ACC112 (cell line): Measurements from ENCODE around the gene CUEDC1.
"Not testable (repeated sequence)": the region's sequence is repeated elsewhere in the genome, so short reads cannot be mapped to it uniquely, and the experiment has no call there.

Source experiments
- H2AFZ ChIP-seq: fragments of 200-600 bp; sonication (generic); one replicate; pipeline ENCODE4 v1.6.0; 2017; ENCODE audit warnings: antibody characterized with exemption, low read length; ENCODE audit not compliant: unreplicated experiment
- H3K27ac ChIP-seq: fragments of 200-600 bp; sonication (generic); 2 replicates; pipeline ENCODE4 v1.5.1; 2014; ENCODE audit warnings: low read depth, mild to moderate bottlenecking, antibody characterized with exemption, low read length, moderate library complexity
- H3K27me3 ChIP-seq: fragments of 200-600 bp; sonication (generic); 2 replicates; pipeline ENCODE4 v1.6.1; 2014; ENCODE audit warnings: mild to moderate bottlenecking, antibody characterized with exemption, low read length, moderate library complexity, mixed read lengths; ENCODE audit not compliant: insufficient read depth
- H3K36me3 ChIP-seq: fragments of 200-600 bp; sonication (generic); 2 replicates; pipeline ENCODE4 v1.6.1; 2016; ENCODE audit warnings: mild to moderate bottlenecking, antibody characterized with exemption, low read length, moderate library complexity, mixed read lengths; ENCODE audit not compliant: insufficient read depth
- H3K4me1 ChIP-seq: fragments of 200-600 bp; sonication (generic); one replicate; pipeline ENCODE4 v1.6.1; 2016; ENCODE audit warnings: low read length, mixed read lengths; ENCODE audit not compliant: insufficient read depth, unreplicated experiment, control insufficient read depth
- H3K4me3 ChIP-seq: fragments of 200-600 bp; sonication (generic); 2 replicates; pipeline ENCODE4 v1.5.1; 2014; ENCODE audit warnings: mild to moderate bottlenecking, low read depth, low read length
- H3K79me2 ChIP-seq: fragments of 200-600 bp; sonication (generic); one replicate; pipeline ENCODE4 v1.6.0; 2016; ENCODE audit warnings: low read length; ENCODE audit not compliant: control insufficient read depth, unreplicated experiment, insufficient read depth

CUEDC1 gene

DNA sequence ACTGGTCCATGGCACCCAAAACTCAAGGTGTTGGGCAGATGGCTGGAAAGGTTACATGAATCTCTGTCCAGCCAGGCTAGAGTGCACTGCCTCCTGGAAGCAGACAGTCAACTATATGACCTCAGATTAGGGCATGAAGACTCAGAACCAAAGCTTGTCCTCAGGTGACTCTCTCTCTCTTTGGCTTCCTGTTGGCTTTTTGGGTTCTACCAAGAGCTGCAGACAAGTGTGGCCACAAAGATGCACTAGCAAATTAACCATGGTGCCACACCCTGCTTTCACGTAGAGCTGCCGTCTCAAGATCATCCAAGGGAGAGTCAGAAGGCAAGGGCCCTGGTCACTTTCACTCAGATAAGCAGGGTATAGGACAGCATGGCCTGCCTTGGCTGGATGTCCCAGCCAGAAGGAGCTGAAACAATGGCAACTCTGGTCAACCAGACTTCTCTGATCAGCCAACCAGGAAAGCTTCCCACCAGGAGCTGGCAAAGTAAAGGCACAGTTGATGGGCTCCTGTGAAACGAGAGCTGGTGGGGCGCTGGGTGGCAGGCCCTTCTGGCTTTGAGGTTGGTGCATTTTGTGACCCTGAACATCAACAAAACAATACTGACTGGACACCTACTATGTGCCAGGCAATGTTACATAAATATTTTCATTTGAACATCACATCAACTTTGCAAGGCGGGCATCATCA is 31.9 kb downstream of the CUEDC1 start:
- H3K4me3 ChIP-seq = no peak overlapping the region
- H3K36me3 ChIP-seq = peaks cover 3% of the 10 kb centered on the region; the same call in 1 of the 2 replicates
- H2AFZ ChIP-seq = no peak overlapping the region
- peaks cover 17% of the 10 kb centered on the region for H3K4me1 ChIP-seq
- H3K27me3 ChIP-seq = no peaks in the 10 kb centered on the region
- peaks cover 42% of the 10 kb centered on the region for H3K79me2 ChIP-seq
- no peak overlapping the region for H3K27ac ChIP-seq

DNA sequence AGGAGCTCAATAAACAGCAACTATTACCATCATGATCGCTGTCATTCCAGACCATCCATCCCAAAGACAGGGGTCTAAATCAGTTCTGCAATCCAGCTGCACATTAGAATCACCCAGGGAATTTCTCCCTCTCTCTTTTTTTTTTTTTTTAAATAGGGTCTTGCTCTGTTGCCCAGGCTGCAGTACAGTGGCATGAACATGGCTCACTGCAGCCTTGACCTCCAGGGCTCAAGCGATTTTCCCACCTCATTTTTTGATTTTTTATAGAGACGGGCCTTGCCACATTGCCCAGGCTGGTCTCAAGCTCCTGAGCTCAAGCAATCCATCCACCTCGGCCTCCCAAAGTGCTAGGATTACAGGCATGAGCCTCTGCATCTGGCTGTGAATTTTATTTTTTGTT is 32.5 kb downstream of the CUEDC1 start:
- not testable (repeated sequence) for H3K4me3 ChIP-seq, H2AFZ ChIP-seq, H3K27ac ChIP-seq, H3K36me3 ChIP-seq, H3K27me3 ChIP-seq
- peaks cover 20% of the 10 kb centered on the region for H3K4me1 ChIP-seq
- H3K79me2 ChIP-seq = peaks cover 40% of the 10 kb centered on the region

DNA sequence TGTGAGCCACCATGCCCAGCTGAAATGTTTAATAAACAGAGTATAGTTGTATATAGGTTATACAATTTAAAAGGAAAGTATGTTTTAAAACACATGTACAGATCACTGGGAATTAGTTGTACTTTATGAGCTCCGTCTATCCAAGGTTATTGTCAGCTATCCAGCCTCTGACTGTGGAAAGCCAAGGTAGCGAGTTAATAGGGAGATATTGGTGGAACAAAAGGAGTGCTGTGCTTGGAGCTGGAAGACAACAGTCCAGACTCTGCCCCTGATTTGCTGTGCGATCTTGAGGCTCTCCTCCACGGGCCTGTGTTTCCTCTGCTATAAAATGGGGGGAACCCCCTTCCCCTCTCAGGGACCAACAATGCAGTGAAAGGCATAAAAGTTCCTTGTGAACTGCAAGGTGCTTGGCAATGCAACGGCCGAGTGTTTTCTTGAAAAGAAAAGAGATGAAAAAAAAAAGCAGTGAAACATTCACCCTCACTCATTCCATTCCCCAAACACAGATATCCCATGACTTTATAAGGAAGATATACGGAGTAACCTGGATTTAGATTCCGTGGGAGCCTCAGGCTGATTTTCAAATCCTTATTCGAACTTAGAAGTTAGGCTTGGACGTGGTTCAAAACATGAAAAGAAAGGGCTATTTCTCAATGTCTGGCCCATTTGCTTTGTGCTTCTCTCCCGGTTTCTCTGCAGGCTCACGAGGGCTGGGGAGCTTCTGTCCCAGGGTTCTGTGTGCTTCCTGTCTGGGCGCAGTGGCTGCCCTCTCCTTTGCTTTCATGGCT is 34.1 kb downstream of the CUEDC1 start:
- peaks cover 15% of the 10 kb centered on the region for H3K4me1 ChIP-seq
- no peak overlapping the region for H3K4me3 ChIP-seq
- H3K79me2 ChIP-seq = peaks cover 51% of the 10 kb centered on the region
- H3K36me3 ChIP-seq = peaks cover 3% of the 10 kb centered on the region; the same call in 1 of the 2 replicates
- H3K27ac ChIP-seq = no peak overlapping the region
- H3K27me3 ChIP-seq = no peaks in the 10 kb centered on the region
- no peak overlapping the region for H2AFZ ChIP-seq

DNA sequence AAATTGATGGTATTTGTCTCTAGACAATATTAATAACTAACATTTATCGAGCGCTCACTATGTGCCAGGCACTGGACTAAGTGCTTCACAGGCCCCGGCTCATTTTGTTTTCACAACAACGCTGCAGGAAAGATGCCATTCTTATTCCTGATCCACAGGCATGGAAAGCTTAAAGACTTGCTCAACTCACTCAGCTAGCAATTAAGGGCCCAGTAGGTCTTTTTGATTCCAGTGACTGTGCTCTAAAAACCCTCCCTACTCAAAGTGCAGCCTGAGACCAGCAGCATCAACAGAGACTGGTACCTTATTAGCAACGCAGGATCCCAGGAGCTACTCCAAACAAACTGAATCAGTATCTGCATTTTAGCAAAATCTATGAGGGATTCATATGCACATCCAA is 35.3 kb downstream of the CUEDC1 start:
- no peak overlapping the region for H3K4me3 ChIP-seq
- no peak overlapping the region for H2AFZ ChIP-seq
- H3K4me1 ChIP-seq = peaks cover 26% of the 10 kb centered on the region
- H3K36me3 ChIP-seq = peaks cover 3% of the 10 kb centered on the region; the same call in 1 of the 2 replicates
- peaks cover 51% of the 10 kb centered on the region for H3K79me2 ChIP-seq
- H3K27ac ChIP-seq = no peak overlapping the region
- H3K27me3 ChIP-seq = no peaks in the 10 kb centered on the region

DNA sequence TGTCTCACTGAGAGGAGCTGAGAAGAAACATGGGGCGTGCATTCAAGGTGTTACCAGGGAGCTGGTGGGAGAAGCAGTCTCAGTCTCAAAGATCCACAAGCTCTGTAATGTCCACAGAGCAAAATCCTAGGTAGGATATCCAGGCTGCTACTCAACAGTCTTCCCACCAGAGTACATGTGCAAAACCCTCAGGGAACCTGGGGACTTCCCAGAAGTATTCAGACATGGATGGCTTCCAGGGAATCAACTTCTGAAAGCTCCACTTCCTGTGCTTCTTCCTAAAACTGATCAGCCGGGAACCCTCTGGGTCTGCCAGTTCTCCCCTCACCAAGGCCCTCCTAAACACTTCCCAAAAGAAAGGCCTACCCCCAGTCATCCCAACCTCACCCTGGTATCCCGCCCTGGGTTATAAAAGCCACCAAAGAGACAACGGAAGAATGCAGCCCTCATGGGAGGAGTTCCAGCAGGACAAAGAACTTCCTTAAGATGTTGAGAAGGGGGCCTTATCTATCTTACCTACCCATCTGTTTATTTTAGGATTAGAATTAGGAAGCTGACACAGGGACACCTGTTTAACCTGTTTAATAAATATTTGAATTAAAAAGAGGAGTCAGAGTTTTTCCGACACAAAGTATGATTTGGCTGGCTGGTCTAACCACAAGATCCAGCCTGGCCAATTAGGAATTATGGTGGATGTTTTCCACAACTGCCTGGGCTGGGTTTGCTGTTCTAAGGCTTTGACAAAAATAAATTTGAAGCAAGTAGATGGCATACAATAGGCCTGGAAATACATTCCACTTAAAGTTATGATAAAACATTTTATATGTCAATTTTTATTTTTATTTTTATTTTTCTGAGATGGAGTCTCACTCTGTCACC is 37.0 kb downstream of the CUEDC1 start:
- Histone ChIP-seq H3K4me3 (no peak overlapping the region), H2AFZ (no peak overlapping the region), H3K27ac (peak overlapping the region; percentile 60), H3K27me3 (no peaks in the 10 kb centered on the region), H3K79me2 (peaks cover 52% of the 10 kb centered on the region), H3K4me1 (peaks cover 43% of the 10 kb centered on the region), H3K36me3 (no peaks in the 10 kb centered on the region)

DNA sequence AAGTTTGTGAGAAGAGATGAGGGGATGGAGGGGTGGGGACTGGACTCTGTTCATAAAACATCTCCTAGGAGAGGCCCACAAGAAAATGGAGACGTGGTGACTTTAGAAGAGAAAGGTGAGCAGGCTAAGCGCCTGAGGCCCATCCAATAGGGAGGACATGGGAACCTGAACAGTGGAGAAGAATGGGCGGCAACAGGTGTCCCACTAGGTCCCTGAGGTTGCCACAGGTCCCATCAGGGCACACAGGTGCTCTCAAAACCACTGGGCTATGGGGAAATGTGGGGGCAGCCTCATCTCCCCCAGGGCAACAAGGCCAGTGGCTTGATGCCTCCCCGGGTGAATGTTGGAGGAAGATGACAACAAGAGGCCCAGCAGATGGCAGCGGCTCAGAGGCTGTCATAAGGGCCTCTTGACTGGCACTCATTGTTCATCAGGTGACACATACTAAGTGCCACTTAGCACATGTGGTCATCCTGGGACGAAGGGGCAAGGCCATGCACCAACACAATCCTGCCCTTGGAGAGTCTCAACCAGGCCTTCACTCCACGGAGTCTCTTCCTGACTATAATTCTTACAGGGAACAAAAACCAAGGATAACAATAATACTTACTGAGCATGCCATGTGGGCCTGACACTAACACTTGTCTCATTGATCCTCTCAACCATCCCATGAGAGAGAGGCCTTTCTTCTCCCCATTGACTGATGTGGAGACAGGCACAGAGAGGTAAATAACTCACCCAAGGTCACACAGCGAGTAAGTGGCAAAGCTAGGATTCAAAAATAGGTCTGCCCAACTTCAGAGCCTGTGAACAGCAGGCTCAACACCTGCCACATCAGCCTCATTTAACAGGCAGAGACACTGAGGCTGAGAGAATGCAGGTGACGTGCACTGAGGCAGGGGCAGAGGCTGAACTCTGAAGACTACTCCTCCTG is 38.0 kb downstream of the CUEDC1 start:
- Histone ChIP-seq H3K27ac (peak overlapping the region; percentile 60; the same call in 1 of the 2 replicates), H3K4me3 (no peak overlapping the region), H2AFZ (no peak overlapping the region), H3K4me1 (peaks cover 46% of the 10 kb centered on the region), H3K79me2 (peaks cover 48% of the 10 kb centered on the region), H3K27me3 (no peaks in the 10 kb centered on the region), H3K36me3 (no peaks in the 10 kb centered on the region)

DNA sequence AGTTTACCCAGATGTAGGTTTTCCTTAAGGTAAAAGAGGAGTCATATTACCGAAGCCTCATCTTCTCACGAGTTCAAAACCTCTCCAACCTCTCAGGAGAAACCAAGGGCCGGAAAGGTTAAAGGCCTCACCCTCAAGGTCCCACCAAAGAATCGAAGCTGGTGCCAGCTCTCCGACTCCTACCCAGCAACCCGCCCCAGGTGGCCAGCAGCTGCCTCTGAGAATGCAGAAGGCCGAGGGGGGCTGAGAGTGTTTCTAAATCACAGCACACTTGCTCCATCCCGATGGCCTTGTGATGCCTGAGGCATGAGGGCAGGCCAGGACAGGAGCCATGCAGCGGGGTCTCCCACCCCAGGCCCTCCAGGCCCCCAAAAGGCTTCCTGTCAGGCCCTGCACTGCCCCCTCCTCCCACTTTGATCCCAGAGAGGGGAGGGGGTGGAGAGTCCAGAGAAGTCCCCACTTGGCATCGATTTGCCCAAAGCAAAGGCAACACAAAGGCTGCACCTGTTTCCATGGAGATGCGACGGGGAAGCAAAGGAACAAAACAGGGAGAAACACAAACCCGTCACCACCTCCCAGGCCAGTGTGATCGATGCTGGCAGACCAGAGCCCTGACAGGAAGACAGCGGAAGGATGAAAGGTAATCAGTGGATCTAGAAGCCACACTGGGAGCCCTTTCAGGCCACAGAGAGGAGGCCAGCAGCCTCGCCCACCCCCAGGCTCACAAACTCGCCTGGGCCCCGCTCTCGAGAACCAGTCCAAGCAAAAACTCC is 39.0 kb downstream of the CUEDC1 start:
- Histone ChIP-seq H3K27ac (no peak overlapping the region), H3K4me1 (peaks cover 51% of the 10 kb centered on the region), H3K79me2 (peaks cover 54% of the 10 kb centered on the region), H3K4me3 (no peak overlapping the region), H2AFZ (no peak overlapping the region), H3K27me3 (no peaks in the 10 kb centered on the region), H3K36me3 (no peaks in the 10 kb centered on the region)

DNA sequence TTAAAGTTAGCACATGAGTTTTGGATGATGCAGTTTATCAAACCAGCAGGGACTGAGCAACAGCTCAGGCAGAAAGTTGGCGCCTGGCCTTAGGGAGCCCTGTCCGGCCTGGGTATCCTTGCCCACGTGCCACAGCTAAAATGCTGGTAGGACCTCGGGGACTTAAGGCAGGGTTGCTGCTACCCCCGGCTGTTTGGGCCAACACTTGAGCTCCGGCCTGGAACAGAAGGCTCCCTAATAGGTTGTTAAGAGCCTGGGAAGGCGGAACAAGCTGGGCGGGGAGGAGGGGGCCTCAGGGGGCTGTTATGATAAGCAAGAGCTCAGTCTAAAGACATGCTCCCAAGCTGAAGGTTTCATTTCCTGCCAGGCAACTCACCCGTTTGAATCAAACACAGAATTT is 39.7 kb downstream of the CUEDC1 start:
- Histone ChIP-seq H3K4me1 (peaks cover 51% of the 10 kb centered on the region), H3K79me2 (peaks cover 59% of the 10 kb centered on the region), H3K36me3 (no peaks in the 10 kb centered on the region), H3K27ac (no peak overlapping the region), H2AFZ (no peak overlapping the region), H3K27me3 (no peaks in the 10 kb centered on the region), H3K4me3 (no peak overlapping the region)

DNA sequence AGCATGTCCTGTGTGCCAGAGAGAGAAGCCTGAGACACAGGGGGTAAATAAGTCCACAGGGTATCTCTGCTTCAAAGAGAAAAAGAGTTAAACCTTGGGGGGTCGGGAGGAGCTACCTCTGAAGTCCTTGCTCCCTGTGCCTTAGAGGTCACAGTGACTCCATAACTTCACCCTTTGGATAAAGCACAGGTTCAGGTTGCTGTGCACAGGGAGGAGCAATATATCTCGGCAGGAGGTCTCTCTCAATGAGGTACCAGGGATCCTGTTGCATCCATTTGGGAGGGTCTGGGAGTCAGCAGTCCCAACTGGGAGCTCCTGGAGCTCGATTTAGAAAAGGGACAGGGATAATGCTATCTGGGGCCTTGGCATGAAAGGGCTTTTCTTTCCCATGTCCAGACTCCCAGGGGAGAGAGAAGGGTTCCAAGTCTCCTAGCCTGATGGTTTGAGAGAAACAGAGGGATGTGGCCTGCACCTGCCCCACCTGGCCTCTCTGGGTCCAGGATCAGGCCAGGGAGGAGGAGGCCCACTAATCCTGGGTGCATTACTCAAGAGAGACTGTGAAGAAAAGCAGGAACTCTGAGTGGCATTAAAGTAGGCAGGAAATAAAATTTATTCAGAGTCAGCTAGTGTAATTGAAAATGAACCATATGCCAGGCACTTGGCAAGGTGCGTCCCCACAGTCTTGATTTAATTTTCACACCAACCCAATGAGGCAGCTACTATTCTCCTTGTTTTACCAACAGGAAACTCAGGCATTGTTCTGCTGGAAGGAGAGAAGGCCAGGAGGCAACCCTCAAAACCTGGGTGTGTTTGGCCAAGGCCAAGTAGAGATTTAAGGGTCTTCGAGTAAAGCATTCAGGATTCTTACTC is 40.7 kb downstream of the CUEDC1 start:
- peaks cover 51% of the 10 kb centered on the region for H3K4me1 ChIP-seq
- no peaks in the 10 kb centered on the region for H3K27me3 ChIP-seq
- H2AFZ ChIP-seq = no peak overlapping the region
- peaks cover 61% of the 10 kb centered on the region for H3K79me2 ChIP-seq
- no peaks in the 10 kb centered on the region for H3K36me3 ChIP-seq
- H3K4me3 ChIP-seq = no peak overlapping the region
- peak overlapping the region; percentile 60; the same call in 1 of the 2 replicates for H3K27ac ChIP-seq
